HG03159 (cell line): ENCODE measurements around the gene QSOX2.

Source experiments
- ATAC-seq: cut with Tn5 transposase; IDR thresholded peaks from one replicate; pipeline ENCODE4 v1.9.1; 2021; ENCODE audit warnings: mild to moderate bottlenecking, moderate library complexity; ENCODE audit not compliant: unreplicated experiment

The QSOX2 gene

DNA sequence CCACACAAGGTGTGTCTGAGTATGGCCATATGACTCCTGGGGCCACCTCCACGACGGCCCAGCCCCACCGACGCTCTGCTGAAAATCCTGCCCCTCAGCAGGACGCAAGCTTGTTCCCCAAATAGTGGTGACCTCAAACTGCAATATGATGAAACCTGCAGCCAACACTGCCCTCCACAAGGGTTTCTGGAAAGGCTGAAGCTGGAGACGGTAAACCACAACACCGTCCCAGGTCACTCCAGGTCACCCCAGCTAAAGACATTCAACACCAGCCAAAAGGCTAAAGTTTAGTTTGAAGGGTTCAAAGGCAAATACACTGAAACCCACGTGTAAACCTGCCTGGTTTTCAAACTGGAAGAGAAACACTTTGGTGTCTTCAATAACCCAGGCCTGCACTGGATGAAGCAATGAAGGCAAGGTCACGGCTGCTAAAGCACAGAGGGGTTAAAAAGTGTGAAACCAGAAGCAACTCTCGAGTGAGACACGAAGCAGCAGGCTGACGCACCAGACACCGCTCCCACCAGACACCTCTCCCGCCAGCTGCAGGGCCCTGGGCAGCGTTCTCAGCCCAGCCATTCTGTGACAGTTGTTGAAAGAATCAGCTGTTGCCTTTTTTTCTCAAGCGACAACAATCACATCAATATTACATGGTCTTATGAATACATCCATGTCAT, 38.9 kb downstream of the QSOX2 start:
- ATAC-seq: no peak

DNA sequence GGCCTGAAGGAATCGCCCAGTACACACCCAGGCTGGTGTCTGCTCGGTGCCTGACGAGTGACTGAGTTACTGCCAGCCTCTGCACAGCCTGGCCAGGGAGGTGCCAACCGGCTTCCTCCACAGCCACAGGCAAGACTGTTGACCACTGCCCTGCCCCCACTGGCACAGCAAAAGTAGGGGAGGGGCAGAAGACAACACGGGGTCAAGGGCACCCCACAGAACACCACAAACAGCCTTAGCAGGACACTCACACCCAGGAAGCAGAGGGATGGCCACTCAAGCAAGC, 40.0 kb downstream of the QSOX2 start:
- ATAC-seq: no peak

DNA sequence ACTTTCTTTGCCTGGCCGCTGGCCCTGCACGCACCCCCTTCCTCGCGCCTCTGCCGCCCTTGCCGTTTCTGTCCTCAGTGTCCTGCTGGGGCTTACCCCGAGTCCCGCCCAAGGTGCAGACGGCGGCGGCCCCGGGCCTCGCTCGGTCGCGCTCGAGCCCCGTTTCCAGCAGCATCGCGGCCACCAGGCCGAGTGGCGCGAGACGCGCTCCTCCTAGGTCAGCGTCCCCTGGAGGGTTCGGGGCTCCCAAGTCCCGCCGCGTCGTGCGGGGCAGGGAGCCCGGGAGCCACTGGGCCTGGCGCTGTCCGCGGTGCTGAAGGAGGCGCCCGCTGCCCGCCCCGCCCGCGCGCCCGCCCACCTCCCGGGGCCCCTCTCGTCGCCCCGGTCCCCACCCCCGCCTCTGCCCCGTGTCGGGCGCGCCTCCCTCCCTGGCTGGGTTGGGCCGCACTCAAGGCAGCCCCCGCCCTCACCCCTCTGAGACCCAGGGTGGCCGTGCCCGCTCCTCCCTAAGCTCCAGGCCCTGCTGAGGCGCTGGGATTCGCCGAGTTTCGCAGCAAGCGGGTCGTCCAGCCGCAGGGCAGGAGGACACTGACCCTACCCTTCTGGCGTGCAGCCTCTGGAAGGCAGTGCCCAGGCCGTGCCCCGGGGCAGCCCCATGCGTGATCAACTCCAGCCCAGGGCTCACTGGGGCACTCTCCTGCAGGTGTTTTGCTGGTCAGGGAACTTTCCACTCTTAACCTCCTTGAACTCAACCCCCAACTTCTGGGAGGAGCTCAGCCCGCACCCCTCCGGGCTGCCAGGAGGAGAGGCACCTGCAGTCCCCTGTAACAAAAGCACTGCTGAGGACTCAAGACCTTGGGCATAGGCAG, 40.5 kb downstream of the QSOX2 start, which contains the start of gene LHX3:
TSS of gene LHX3 (minus strand) at position 291 of the 869 bp plus-strand sequence. CDS start at position 175, 116 bp downstream.
- no peak for ATAC-seq

DNA sequence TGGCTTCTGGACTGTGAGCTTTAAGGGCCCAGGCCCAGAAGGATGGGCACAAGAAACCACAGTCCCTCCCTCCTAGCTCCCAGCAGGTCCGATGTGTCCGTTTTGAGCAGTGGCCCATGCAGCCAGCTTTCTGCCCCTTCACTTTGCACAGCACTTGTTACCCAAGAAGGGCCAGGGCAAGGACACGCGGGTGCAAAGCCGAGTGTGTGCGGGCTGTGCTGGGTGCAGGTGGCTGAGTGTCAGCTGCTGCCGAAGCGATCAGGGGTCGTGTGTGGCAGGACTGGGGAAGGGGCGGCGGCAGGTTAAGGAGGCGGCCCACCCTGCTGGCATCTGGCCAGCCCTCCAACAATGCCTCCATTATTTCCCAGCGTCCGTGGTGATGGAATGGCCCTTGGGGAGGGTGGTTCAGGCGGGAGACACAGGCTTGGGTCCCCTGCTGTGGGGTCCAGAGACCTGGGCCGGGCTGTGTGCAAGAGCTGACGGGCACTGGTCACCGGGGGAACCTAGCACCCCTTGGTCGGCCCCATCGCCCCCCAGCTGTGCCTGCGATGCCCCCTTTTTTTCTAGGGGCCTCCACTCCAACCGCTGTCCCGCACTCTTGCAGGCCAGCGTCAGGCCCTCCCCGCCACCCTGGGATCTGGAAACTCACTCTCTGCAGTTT, 41.3 kb downstream of the QSOX2 start:
- ATAC-seq: no peak

DNA sequence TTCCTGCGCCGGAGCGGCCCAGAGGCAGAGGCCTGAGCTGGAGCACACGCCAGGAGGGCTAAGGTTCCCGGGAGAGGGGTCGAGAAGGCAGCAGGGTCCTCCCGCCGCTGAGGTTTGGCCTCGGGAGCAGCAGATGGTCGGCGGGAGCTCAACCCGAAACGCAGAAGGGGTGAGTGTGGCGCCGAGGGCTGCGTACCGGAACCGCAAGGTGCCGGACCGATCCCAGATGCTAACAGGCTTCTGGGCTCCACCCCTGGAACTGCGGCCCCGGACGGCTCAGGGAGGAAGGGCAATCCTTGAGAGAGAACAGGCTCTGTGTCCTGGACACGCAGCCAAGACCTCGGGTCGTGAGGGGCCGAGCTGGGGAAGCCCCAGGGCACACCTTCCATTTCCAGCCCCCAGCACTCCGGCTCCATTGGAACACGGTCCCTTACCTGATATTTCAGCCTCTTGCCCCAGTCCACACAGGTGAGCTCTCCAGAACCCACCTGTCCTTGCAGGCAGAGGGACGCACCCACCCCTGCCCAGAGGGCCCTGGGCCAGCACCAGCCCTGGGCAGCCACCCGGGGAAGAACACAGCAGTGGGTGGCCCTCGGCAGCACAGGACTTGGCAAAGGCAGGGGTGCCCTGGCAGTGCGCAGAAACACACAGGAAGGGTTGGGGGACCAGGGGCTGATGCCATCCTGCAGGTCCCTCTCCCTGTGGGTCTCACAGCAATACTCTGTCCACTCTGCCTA, 42.0 kb downstream of the QSOX2 start:
- no peak for ATAC-seq

DNA sequence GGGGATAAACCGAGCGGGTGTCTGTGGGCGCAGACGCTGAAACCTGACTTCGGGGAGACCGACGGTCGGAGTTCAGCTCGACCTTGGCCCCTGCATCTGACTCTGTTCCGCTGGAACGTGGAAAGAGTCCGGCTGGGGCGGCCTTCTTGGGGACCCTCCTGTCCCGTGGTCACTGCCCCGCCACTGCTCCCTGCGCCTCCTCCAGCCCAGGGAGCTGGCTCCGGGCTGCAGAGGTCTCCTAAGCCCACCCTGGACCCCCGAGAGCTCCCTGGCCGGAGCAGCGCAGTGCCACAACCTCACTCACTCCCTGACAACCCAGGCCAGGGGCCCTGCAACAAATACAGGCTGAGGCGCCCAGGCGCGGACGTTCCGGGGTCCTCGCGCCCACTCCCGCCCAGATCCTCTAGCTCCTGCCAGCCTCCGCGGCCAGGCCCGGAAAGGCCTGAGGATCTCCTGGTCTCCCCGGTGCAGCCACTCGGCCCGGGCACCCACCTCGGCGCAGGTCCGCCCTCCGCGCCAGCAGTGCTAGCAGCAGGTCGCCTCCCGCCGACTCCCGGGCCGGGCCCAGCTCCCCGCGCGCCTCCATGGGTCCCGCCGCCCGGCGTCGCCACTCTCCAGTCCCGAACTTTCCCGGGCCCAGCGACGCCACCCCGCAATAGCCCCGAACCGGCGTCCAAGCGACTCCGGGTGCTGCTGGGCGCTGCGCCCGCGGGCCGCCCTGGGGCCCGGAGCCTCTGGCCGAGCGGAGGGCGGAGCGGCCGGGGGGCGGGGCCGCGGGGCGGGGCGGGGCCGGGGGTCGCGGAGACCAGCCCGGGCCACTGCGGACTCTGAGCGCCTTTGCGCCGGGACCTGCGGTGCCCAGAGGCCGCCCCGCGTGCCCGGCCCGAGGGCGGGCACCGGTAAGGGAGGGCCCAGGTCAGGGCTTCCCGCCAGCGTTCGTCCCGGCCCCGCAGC, 42.9 kb downstream of the QSOX2 start:
- ATAC-seq: no peak

DNA sequence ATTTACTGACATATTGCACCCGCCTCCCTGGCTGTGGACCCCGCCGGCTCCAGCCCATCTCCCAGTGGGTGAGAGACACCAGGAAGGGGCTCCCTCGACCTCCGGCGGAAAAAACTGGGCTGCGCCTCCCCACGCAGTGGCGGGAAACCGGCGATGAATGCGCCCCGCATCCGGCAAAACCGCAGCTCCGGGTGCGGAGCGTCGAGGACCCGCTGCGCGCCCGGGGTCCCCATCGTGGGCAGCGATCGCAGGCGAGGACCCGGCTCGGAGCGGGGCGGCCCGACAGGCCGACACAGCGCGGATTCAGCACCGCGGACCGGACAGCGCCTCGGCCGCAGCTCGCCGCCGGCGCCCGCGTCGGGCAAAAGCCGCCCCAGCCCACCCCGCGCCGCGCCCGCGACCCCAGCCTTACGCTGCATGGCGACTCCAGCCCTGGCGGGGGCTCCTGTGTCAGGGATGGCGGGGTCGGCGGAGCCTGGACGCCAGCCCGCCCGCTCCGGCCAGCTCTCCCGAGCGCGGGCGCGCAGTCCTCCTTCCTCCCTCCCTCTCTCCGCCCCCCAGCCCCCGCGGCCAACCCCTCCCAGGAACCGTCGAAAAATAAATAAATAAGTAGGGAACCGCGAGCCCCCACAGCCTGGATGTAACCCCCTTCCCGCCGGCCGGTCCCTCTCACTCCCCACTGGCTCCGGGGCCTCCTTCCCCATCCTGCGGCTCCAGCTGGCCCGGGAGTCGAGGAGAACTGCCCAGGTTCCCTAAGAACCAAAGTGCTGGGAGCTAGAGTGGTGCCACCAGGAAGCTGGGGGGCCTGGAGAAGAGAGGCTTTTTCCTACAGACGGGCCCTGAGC, 43.8 kb downstream of the QSOX2 start:
- ATAC-seq: no peak

DNA sequence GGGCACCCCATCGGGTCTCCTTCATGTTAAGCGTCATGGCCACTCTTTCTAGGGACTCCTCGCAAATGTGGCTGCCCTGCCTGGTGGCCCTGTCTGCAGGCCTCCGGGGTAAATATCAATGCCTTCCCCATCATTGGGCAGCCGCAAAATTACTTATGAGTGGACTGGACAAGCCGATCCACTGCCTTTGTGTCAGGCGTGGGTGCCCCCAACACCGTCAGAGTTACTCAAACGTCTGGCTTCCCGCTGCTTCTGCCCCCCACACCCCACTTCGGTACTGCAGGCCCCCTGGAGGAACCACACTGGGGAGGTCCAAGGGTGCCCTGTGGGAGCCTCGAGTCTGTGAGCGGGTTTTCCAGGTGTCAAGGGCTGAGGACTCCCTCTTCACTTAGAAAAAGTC, 44.4 kb downstream of the QSOX2 start:
- ATAC-seq: no peak

DNA sequence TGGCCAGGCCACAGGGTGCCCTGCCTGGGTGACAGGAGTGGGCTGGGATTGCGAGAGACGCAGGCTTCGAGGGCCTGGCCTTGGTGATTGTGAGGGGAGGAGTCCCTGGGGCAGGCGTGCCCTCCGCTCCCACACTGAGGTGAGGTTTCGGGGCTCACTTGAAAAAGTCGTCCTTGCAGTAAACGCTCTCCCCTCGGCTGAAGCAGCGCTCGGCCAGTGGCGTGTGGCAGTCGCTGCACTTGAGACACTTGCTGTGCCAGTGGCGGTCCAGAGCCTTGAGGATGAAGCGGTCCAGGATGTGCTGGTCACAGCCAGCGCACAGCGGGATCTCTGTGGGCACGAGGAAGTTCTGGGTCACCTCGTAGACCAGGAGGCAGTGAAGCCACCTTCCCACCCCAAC, 45.2 kb downstream of the QSOX2 start:
- ATAC-seq: no peak

DNA sequence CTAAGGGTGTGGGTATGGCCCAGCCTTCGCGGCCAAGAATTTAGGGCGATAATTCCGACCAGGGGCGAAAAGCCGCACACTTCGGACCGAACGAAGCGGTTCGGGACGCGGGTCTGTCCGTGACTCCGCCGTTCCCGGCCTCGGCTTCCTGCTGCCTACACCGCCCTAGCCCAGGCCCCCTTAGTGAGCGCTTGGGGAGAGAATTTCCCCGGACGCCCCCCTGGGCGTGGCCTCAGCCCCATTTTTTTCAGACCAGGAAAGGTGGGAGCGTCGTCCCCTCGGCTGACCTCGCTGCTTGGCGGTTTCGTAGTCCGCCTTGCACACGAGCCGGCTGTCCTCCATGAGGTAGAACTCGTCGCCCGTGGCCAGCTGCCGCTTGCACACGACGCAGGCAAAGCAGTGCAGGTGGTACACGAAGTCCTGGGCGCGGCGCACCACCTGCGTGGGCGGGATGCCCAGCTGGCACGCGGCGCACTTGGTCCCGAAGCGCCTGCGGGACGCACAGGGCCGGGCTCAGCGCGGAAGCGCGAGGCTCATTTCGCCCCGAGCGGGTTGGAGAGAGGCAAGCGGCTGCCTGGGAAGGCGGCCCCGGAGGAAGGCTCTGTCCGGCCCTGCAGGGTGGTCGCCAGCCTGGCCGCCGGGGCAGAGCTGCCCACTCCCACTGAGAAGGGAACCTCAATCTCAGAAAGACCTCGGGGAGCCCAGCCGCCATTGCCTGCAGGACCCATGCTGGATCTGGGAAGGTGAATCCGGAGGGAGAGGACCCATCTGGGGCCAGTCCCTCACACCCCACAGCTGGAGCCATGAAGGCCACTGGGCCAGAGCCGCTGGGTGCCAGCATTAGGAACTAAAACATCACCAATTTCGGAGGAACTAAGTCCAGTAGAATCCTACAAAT, 46.0 kb downstream of the QSOX2 start:
- ATAC-seq: no peak

DNA sequence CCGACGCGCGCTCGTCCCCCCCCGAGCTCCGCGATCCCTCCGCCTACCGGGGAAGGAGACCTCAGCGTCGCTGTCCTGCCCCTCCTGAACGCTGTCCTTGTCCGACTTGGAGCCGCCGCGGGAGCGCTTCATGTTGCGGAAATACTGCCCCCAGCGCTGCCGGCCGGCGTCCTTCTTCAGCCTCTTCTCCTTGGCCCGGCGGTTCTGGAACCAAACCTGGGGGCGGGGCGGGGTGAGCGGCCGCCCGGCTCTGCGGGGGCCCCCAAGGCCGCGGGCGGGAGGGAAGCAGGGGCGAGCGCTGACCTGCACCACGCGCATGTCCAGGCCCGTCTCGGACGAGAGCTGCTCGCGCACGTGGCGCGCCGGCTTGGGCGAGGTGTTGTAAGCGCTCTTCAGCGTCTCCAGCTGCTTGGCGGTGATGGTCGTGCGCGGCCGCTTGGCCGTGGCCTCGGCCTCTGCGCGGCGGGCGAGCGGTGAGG, 47.0 kb downstream of the QSOX2 start:
- no peak for ATAC-seq

DNA sequence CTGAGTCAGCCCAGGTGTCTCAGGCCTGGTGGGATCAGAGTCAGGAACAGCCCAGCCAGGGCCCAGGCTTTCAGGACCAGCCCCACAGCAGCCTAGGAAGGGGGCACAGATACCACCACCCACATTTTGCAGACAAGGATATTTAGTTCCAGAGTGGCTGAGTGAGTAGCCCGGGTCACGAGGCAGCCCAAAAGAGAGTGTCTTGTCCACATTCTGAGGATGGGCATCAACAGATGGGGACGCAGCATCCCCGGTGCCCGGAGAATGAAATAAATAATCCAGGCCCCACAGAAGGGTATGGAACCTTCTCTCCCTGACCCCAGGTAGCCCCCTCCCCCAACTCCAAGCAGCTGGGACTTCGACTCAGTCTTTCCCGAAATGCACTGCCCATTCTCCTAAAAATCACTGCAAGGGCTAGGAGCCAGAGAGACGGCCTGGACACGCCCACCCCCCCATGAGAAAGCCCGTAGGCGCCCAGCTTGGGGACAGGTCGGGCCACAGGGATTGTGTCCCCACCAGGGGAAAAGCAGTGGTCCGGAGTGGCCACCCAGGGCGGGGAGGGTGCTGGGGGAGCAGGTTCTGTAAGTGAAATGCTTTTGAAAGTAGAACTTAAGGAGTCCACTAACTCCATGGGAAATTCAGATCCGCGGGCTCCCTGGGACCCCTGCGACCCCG, 47.5 kb downstream of the QSOX2 start:
- ATAC-seq: no peak

- no peak for ATAC-seq
Observed at GRCh38 chr9:136197084-136197875, 48.3 kb downstream of the QSOX2 start.

GRCh38 chr9:136196404-136197083, 49.1 kb downstream of the QSOX2 start:
- ATAC-seq: no peak

- ATAC-seq: no peak
Observed at GRCh38 chr9:136194540-136194939, 51.1 kb downstream of the QSOX2 start.

- no peak for ATAC-seq
Observed at GRCh38 chr9:136193891-136194279, 51.7 kb downstream of the QSOX2 start.
